GM12878 (cell line): Measurements from ENCODE around the gene PYHIN1. TPM values are rescaled to one million over a fixed set of nuclear protein-coding genes. Genes with fewer than 3 reads are reported as not detected.

Experiments used
- ASH2L ChIP-seq: fragments of 300-600, 200-600 bp; sonication (generic); IDR thresholded peaks from 2 replicates; pipeline ENCODE4 v1.6.1; 2017; ENCODE audit warnings: low read depth, mild to moderate bottlenecking, borderline replicate concordance
- ATF7 ChIP-seq: fragments of 450-650 bp; IDR thresholded peaks from 2 replicates; pipeline ENCODE4 v1.6.1; 2016; ENCODE audit warnings: low read depth, mild to moderate bottlenecking
- BCL11A ChIP-seq: IDR thresholded peaks from 2 replicates; pipeline ENCODE4 v1.6.1; 2011; ENCODE audit warnings: low read depth, low read length
- CBX5 ChIP-seq: sonication (generic); IDR thresholded peaks from 2 replicates; pipeline ENCODE4 v1.6.1; 2016; ENCODE audit warnings: low read depth, moderate library complexity, mild to moderate bottlenecking, inconsistent platforms
- DPF2 ChIP-seq: fragments of 450-650 bp; IDR thresholded peaks from 2 replicates; pipeline ENCODE4 v1.6.1; 2017; ENCODE audit warnings: mild to moderate bottlenecking
- GABPA ChIP-seq: IDR thresholded peaks from 2 replicates; pipeline ENCODE4 v1.6.1; 2014; ENCODE audit warnings: antibody characterized with exemption, low read depth, mild to moderate bottlenecking, inconsistent platforms
- GATAD2B ChIP-seq: fragments of 450-650 bp; conservative IDR thresholded peaks from 2 replicates; pipeline ENCODE4 v1.6.1; 2017; ENCODE audit warnings: low read depth, mild to moderate bottlenecking, moderate library complexity
- JUND ChIP-seq: IDR thresholded peaks from 2 replicates; pipeline ENCODE4 v1.6.1; 2012; ENCODE audit warnings: low read depth, mild to moderate bottlenecking, low read length, improper control_type of control experiment, moderate library complexity
- KLF5 ChIP-seq: fragments of 450-650 bp; IDR thresholded peaks from 2 replicates; pipeline ENCODE4 v1.6.1; 2014; ENCODE audit warnings: mild to moderate bottlenecking; ENCODE audit not compliant: partially characterized antibody
- NBN ChIP-seq: fragments of 450-650 bp; IDR thresholded peaks from 2 replicates; pipeline ENCODE4 v1.6.1; 2016
- NFYA ChIP-seq: IDR thresholded peaks from 2 replicates; pipeline ENCODE4 v1.6.1; 2011; ENCODE audit warnings: low read depth, mild to moderate bottlenecking, low read length, improper control_type of control experiment, borderline replicate concordance
- PML ChIP-seq: IDR thresholded peaks from 2 replicates; pipeline ENCODE4 v1.6.1; 2012; ENCODE audit warnings: low read length, inconsistent platforms
- POLR2AphosphoS5 ChIP-seq: IDR thresholded peaks from 2 replicates; pipeline ENCODE4 v1.6.1; 2011; ENCODE audit warnings: mild to moderate bottlenecking, low read length, inconsistent platforms
- RFX5 ChIP-seq: IDR thresholded peaks from 2 replicates; pipeline ENCODE4 v1.6.1; 2011; ENCODE audit warnings: low read depth, low read length, improper control_type of control experiment
- SMAD5 ChIP-seq: IDR thresholded peaks from 2 replicates; pipeline ENCODE4 v1.6.1; 2016; ENCODE audit warnings: antibody characterized with exemption, low read depth
- STAT3 ChIP-seq: IDR thresholded peaks from 2 replicates; pipeline ENCODE4 v1.6.1; 2011; ENCODE audit warnings: low read depth, low read length, improper control_type of control experiment
- TCF3 ChIP-seq: IDR thresholded peaks from 2 replicates; pipeline ENCODE4 v1.6.1; 2012; ENCODE audit warnings: low read depth, mild to moderate bottlenecking, low read length, borderline replicate concordance; ENCODE audit not compliant: insufficient read depth
- ZNF622 ChIP-seq: fragments of 450-650 bp; IDR thresholded peaks from 2 replicates; pipeline ENCODE4 v1.6.1; 2017; ENCODE audit warnings: mild to moderate bottlenecking, inconsistent platforms
- polyA plus RNA-seq, 11 experiments: library from polyadenylated mRNA; depleted of rRNA in 4 of 11; unstranded in 6 of 11; stranded (reverse) in 5 of 11; fragments of >200 nt; fragmentation: Nextera tagmentation in 4 of 11; fragmentation: Illumina TruSeq in 1 of 11; extraction: Ambion mirVana in 4 of 11; extraction: Trizol in 1 of 11; gene quantifications; 1 replicate in 1 of 11; 2 replicates in 10 of 11; pipeline versions ENCODE4 v1.2.1 to v1.2.3, GENCODE V29; 2011 to 2016; ENCODE audit warnings: inconsistent platforms in 2 of 11, missing spikeins in 2 of 11, low read depth in 1 of 11
- total RNA-seq, 4 experiments: library from RNA; depleted of rRNA in 3 of 4; stranded (reverse); fragments of >200 nt in 3 of 4; fragmentation: Illumina TruSeq in 1 of 4; extraction: Trizol in 1 of 4; gene quantifications; 2 replicates each; pipeline versions ENCODE4 v1.2.1 to v1.2.3, GENCODE V29; 2013 to 2021
- TF ChIP-seq, protein P1 (sequence below): fragments of 450-650 bp; IDR thresholded peaks from 2 replicates; pipeline ENCODE4 v1.6.1; 2016; ENCODE audit warnings: mild to moderate bottlenecking, moderate library complexity, borderline replicate concordance
- TF ChIP-seq, protein P2 (sequence below): fragments of 450-650 bp; IDR thresholded peaks from 2 replicates; pipeline ENCODE4 v1.6.1; 2017; ENCODE audit warnings: low read depth, mild to moderate bottlenecking, moderate library complexity
- TF ChIP-seq, protein P3 (sequence below): IDR thresholded peaks from 2 replicates; pipeline ENCODE4 v1.6.1; 2011; ENCODE audit warnings: low read depth, low read length, improper control_type of control experiment, borderline replicate concordance
- TF ChIP-seq, protein P4 (sequence below): fragments of 450-650 bp; IDR thresholded peaks from 2 replicates; pipeline ENCODE4 v1.6.1; 2017; ENCODE audit warnings: mild to moderate bottlenecking, moderate library complexity

Gene PYHIN1
- total and polyA plus RNA-seq, 10 of the 15 experiments (the other 5 are each of a cell fraction or from before 2014, with no cell fraction given) = 0.19 to 7.2 (median 0.38) TPM

DNA sequence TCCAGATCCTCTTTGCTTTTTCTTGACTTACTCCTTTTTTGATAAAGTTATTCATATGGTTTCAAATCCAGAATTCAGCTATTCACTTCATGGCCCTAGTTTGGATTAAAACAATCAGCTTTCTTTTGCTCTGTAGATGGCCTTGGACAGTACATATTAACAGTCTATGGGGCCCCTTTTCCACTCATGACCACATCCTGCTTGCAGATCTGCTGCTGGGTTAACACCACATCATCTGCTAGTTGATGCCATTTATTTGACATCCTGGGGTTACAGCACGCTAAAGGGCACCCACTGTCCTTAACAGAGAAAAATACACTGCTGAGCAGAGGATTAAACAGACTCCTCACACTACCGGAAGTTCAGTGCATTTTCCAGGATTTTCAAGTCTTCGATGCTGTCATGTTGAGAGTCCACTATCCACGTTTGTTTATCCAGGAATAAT is 77.4 kb downstream of the PYHIN1 start (continued):
- TF ChIP-seq, protein P1, sequence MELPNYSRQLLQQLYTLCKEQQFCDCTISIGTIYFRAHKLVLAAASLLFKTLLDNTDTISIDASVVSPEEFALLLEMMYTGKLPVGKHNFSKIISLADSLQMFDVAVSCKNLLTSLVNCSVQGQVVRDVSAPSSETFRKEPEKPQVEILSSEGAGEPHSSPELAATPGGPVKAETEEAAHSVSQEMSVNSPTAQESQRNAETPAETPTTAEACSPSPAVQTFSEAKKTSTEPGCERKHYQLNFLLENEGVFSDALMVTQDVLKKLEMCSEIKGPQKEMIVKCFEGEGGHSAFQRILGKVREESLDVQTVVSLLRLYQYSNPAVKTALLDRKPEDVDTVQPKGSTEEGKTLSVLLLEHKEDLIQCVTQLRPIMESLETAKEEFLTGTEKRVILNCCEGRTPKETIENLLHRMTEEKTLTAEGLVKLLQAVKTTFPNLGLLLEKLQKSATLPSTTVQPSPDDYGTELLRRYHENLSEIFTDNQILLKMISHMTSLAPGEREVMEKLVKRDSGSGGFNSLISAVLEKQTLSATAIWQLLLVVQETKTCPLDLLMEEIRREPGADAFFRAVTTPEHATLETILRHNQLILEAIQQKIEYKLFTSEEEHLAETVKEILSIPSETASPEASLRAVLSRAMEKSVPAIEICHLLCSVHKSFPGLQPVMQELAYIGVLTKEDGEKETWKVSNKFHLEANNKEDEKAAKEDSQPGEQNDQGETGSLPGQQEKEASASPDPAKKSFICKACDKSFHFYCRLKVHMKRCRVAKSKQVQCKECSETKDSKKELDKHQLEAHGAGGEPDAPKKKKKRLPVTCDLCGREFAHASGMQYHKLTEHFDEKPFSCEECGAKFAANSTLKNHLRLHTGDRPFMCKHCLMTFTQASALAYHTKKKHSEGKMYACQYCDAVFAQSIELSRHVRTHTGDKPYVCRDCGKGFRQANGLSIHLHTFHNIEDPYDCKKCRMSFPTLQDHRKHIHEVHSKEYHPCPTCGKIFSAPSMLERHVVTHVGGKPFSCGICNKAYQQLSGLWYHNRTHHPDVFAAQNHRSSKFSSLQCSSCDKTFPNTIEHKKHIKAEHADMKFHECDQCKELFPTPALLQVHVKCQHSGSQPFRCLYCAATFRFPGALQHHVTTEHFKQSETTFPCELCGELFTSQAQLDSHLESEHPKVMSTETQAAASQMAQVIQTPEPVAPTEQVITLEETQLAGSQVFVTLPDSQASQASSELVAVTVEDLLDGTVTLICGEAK = peak; percentile 58; the same call in 1 of the 2 replicates
- no peak for TF ChIP-seq NFYA
- TF ChIP-seq STAT3 = no peak
- peak; percentile 64; the same call in 1 of the 2 replicates for TF ChIP-seq BCL11A
- TF ChIP-seq, protein P2, sequence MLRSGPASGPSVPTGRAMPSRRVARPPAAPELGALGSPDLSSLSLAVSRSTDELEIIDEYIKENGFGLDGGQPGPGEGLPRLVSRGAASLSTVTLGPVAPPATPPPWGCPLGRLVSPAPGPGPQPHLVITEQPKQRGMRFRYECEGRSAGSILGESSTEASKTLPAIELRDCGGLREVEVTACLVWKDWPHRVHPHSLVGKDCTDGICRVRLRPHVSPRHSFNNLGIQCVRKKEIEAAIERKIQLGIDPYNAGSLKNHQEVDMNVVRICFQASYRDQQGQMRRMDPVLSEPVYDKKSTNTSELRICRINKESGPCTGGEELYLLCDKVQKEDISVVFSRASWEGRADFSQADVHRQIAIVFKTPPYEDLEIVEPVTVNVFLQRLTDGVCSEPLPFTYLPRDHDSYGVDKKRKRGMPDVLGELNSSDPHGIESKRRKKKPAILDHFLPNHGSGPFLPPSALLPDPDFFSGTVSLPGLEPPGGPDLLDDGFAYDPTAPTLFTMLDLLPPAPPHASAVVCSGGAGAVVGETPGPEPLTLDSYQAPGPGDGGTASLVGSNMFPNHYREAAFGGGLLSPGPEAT = peak; percentile 52; the same call in 1 of the 2 replicates
- TF ChIP-seq GABPA = peak; percentile 61
- TF ChIP-seq DPF2 = peak; percentile 40; the same call in 1 of the 2 replicates
- TF ChIP-seq, protein P3, sequence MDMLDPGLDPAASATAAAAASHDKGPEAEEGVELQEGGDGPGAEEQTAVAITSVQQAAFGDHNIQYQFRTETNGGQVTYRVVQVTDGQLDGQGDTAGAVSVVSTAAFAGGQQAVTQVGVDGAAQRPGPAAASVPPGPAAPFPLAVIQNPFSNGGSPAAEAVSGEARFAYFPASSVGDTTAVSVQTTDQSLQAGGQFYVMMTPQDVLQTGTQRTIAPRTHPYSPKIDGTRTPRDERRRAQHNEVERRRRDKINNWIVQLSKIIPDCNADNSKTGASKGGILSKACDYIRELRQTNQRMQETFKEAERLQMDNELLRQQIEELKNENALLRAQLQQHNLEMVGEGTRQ = no peak
- TF ChIP-seq, protein P4, sequence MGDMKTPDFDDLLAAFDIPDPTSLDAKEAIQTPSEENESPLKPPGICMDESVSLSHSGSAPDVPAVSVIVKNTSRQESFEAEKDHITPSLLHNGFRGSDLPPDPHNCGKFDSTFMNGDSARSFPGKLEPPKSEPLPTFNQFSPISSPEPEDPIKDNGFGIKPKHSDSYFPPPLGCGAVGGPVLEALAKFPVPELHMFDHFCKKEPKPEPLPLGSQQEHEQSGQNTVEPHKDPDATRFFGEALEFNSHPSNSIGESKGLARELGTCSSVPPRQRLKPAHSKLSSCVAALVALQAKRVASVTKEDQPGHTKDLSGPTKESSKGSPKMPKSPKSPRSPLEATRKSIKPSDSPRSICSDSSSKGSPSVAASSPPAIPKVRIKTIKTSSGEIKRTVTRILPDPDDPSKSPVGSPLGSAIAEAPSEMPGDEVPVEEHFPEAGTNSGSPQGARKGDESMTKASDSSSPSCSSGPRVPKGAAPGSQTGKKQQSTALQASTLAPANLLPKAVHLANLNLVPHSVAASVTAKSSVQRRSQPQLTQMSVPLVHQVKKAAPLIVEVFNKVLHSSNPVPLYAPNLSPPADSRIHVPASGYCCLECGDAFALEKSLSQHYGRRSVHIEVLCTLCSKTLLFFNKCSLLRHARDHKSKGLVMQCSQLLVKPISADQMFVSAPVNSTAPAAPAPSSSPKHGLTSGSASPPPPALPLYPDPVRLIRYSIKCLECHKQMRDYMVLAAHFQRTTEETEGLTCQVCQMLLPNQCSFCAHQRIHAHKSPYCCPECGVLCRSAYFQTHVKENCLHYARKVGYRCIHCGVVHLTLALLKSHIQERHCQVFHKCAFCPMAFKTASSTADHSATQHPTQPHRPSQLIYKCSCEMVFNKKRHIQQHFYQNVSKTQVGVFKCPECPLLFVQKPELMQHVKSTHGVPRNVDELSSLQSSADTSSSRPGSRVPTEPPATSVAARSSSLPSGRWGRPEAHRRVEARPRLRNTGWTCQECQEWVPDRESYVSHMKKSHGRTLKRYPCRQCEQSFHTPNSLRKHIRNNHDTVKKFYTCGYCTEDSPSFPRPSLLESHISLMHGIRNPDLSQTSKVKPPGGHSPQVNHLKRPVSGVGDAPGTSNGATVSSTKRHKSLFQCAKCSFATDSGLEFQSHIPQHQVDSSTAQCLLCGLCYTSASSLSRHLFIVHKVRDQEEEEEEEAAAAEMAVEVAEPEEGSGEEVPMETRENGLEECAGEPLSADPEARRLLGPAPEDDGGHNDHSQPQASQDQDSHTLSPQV = no peak
- no peak for TF ChIP-seq RFX5
- peak; percentile 76 for TF ChIP-seq PML
- TF ChIP-seq ASH2L = peak; percentile 100; the same call in 1 of the 2 replicates
- no peak for TF ChIP-seq JUND
- TF ChIP-seq SMAD5 = no peak
- peak; percentile 77 for TF ChIP-seq ATF7
- TF ChIP-seq NBN = peak; percentile 77
- TF ChIP-seq CBX5 = 0 out of 2 replicates have a peak, but pooled peaks have one; percentile 28
- TF ChIP-seq TCF3 = peak; percentile 62; the same call in 1 of the 2 replicates
- peak; percentile 23 for TF ChIP-seq KLF5
- no peak for TF ChIP-seq ZNF622
- no peak for TF ChIP-seq GATAD2B
- TF ChIP-seq POLR2AphosphoS5 = peak; percentile 95
